BE2C (cell line): ENCODE results near the gene WASF1.

ENCODE experiments used
- DNase-seq: peaks from one replicate; pipeline ENCODE4 v3.0.0-alpha.2; 2020
- H3K27me3 ChIP-seq: fragments of 250-450 bp; sonication (Bioruptor Pico); 2 replicates; pipeline ENCODE4 v1.5.1; 2020; ENCODE audit warnings: mild to moderate bottlenecking
- H3K36me3 ChIP-seq: fragments of 250-450 bp; sonication (Bioruptor Pico); 2 replicates; pipeline ENCODE4 v1.5.1; 2020; ENCODE audit warnings: mild to moderate bottlenecking
- H3K4me1 ChIP-seq: fragments of 250-450 bp; sonication (Bioruptor Pico); 2 replicates; pipeline ENCODE4 v1.5.1; 2020
- H3K4me3 ChIP-seq: 2 replicates; pipeline ENCODE4 v1.5.1; 2011; ENCODE audit warnings: low read depth, low read length
- H3K9me3 ChIP-seq: fragments of 250-450 bp; sonication (Bioruptor Pico); 2 replicates; pipeline ENCODE4 v1.5.1; 2020
- CTCF ChIP-seq: IDR thresholded peaks from 2 replicates; pipeline ENCODE4 v1.5.1; 2012; ENCODE audit warnings: mild to moderate bottlenecking, low read depth, low read length

Gene WASF1

GRCh38 chr6:110158479-110158878, 21.0 kb downstream of the WASF1 start:
- H3K27me3 ChIP-seq: no peaks in the 10 kb centered on the region
- no peak for TF ChIP-seq CTCF
- H3K36me3 ChIP-seq: no peaks in the 10 kb centered on the region; the same call in 1 of the 2 replicates
- 0 out of 2 replicates have a peak, but pooled peaks cover 3% of the 10 kb centered on the region for H3K4me1 ChIP-seq
- no peaks in the 10 kb centered on the region for H3K9me3 ChIP-seq
- H3K4me3 ChIP-seq: no peak overlapping the region
- no peak for DNase-seq

GRCh38 chr6:110147870-110148269, 31.6 kb downstream of the WASF1 start:
- no peak for DNase-seq
- Histone ChIP-seq H3K4me1 (no peaks in the 10 kb centered on the region), H3K36me3 (no peaks in the 10 kb centered on the region), H3K9me3 (no peaks in the 10 kb centered on the region), H3K4me3 (no peak overlapping the region), H3K27me3 (no peaks in the 10 kb centered on the region)
- no peak for TF ChIP-seq CTCF

GRCh38 chr6:110140650-110141049, 38.8 kb downstream of the WASF1 start:
- DNase-seq: no peak
- Histone ChIP-seq H3K36me3 (no peaks in the 10 kb centered on the region), H3K27me3 (no peaks in the 10 kb centered on the region), H3K4me1 (no peaks in the 10 kb centered on the region), H3K9me3 (no peaks in the 10 kb centered on the region), H3K4me3 (no peak overlapping the region)
- TF ChIP-seq CTCF: no peak

GRCh38 chr6:110139052-110139451, 40.4 kb downstream of the WASF1 start:
- H3K4me1 ChIP-seq: no peaks in the 10 kb centered on the region
- H3K27me3 ChIP-seq: no peaks in the 10 kb centered on the region
- TF ChIP-seq CTCF: no peak
- H3K36me3 ChIP-seq: no peaks in the 10 kb centered on the region
- DNase-seq: no peak
- H3K4me3 ChIP-seq: no peak overlapping the region
- H3K9me3 ChIP-seq: no peaks in the 10 kb centered on the region

GRCh38 chr6:110137924-110138887, 41.3 kb downstream of the WASF1 start:
- Histone ChIP-seq H3K36me3 (no peaks in the 10 kb centered on the region), H3K4me1 (no peaks in the 10 kb centered on the region), H3K27me3 (no peaks in the 10 kb centered on the region), H3K9me3 (no peaks in the 10 kb centered on the region), H3K4me3 (no peak overlapping the region)
- TF ChIP-seq CTCF: no peak
- no peak for DNase-seq

- H3K9me3 ChIP-seq: no peaks in the 10 kb centered on the region
- no peak overlapping the region for H3K4me3 ChIP-seq
- no peak for TF ChIP-seq CTCF
- no peak for DNase-seq
- peaks cover 6% of the 10 kb centered on the region for H3K36me3 ChIP-seq
- H3K4me1 ChIP-seq: no peaks in the 10 kb centered on the region
- no peaks in the 10 kb centered on the region for H3K27me3 ChIP-seq
Observed at GRCh38 chr6:110130362-110130761, 49.1 kb downstream of the WASF1 start.
